ENCODE measurements around the gene NRARP. TPM values are rescaled to one million over a fixed set of nuclear protein-coding genes. Genes with fewer than 3 reads are reported as not detected.

NRARP gene
- total RNA-seq, 2 donors from 2014 or later, result 5.6 to 13.3 TPM

DNA sequence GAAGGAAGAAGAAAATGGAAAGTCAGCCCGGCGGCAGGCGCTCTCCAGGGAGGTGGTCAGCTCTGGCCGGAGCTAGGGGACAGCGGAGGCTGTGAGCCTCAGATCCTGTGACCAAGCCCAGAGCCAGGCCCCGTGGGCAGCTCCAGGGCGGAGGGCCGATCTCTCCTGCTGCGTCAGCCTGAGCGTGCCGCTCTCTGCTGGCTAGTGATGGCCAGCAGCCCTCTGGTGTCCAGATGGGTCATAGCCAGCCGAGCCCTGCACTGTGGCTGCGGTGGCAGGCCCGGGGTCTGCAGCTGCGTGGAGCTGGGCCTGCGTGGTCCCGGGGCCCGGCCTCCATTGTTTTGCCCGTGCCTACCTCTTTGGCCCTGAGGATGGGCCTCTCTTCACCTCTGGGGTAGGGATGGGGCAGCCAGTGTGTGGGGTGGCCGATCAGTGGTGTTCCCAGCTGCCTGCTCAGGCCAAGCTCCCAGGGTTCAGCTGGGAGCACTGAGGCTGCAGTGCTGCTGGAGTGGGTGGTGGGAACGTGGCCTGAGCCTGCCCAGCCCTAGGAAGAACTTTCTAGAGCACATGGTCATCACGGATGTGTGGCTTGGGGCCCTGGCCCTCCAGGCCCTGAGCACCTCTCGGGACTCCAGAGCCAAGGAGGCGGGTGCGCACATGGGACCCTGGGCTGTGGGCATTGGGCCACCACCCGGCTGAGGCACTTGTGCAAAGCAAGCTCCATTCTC lies 17.1 kb upstream of the NRARP start:
- Histone ChIP-seq H3K4me3 (no peak overlapping the region), H3K36me3 (no peaks in the 10 kb centered on the region), H3K9me3 (no peaks in the 10 kb centered on the region), H3K27me3 (no peaks in the 10 kb centered on the region), H3K27ac (peak overlapping the region; percentile 31 to 69), H3K4me1 (peaks cover 0 to 60% of the 10 kb centered on the region in 2 donors)
- TF ChIP-seq, protein P1, sequence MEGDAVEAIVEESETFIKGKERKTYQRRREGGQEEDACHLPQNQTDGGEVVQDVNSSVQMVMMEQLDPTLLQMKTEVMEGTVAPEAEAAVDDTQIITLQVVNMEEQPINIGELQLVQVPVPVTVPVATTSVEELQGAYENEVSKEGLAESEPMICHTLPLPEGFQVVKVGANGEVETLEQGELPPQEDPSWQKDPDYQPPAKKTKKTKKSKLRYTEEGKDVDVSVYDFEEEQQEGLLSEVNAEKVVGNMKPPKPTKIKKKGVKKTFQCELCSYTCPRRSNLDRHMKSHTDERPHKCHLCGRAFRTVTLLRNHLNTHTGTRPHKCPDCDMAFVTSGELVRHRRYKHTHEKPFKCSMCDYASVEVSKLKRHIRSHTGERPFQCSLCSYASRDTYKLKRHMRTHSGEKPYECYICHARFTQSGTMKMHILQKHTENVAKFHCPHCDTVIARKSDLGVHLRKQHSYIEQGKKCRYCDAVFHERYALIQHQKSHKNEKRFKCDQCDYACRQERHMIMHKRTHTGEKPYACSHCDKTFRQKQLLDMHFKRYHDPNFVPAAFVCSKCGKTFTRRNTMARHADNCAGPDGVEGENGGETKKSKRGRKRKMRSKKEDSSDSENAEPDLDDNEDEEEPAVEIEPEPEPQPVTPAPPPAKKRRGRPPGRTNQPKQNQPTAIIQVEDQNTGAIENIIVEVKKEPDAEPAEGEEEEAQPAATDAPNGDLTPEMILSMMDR (IDR thresholded peaks at IDR 0.05), result peak in 1 of 2 donors; percentile 62
- no peak for DNase-seq (ENCODE audit: low spot score)

DNA sequence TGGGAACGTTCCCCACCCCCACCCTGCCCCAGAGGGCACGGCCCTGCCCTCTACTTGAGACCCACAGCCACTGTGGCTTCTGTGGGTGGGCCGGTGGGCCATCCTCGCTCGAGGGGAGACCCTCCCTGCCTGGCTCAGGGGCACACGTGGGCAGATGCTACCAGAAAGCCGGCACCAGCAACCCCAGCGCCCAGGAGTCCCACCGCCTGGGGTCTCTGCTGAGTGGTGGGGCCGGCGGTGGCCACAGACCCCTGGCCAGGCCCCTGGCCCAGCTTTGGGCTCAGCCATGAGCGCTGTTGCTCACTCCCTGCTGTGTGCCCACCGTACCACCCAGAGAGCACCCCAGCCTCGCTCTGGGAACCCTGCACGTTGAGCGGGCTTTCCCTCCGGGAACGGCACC lies 16.5 kb upstream of the NRARP start:
- Histone ChIP-seq H3K4me1 (peaks cover 0 to 65% of the 10 kb centered on the region in 2 donors), H3K36me3 (no peaks in the 10 kb centered on the region), H3K4me3 (no peak overlapping the region), H3K27me3 (no peaks in the 10 kb centered on the region), H3K27ac (peak overlapping the region; percentile 31 to 69), H3K9me3 (no peaks in the 10 kb centered on the region)
- TF ChIP-seq, protein P1 (IDR thresholded peaks at IDR 0.05), result no peak
- no peak for DNase-seq (ENCODE audit: low spot score)

DNA sequence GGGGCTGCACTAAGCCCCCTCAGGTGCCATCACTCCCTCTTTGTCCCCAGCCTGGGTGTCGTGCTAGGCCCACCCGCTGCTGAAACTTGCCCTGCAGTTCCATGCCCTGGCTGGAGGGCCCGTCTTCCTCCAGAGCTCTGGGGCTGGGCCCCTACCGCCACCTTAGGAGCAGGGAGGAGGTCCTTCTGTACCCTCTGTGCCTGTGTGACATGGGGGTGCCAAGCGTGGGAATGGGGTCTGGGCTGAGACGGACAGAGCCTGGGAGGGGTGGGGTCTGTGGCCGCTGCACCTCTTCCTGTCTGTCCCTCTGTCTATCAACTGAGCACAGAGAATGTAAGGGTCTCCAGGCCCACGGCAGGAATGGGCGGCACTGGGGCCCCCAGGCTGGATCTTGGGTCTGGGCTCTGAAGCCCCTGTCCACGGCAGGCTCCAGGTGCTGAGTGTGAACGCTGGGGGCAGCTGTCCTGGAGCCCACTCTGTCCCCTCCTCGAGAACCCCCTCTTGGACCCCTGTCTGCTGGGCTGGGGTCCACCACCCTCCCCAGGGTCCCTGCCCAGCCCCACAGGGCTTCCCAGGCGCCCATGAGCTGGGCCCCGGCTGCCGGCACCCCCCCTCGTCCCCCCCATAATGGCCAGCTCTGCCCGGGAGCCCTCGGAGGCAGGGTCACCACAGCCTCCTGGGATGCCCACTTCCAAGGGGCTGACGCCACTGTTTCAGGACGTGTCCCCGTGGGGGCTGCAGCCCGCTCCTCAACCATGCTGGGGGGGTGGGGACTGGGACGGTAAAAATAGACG lies 15.8 kb upstream of the NRARP start:
- peak overlapping the region; percentile 31 to 66 for H3K27ac ChIP-seq
- H3K4me1 ChIP-seq, result peaks cover 0 to 65% of the 10 kb centered on the region in 2 donors
- no peaks in the 10 kb centered on the region for H3K9me3 ChIP-seq
- H3K36me3 ChIP-seq, result no peaks in the 10 kb centered on the region
- no peak overlapping the region for H3K4me3 ChIP-seq
- H3K27me3 ChIP-seq, result no peaks in the 10 kb centered on the region
- no peak for DNase-seq (ENCODE audit: low spot score)
- TF ChIP-seq, protein P1 (IDR thresholded peaks at IDR 0.05), result no peak

DNA sequence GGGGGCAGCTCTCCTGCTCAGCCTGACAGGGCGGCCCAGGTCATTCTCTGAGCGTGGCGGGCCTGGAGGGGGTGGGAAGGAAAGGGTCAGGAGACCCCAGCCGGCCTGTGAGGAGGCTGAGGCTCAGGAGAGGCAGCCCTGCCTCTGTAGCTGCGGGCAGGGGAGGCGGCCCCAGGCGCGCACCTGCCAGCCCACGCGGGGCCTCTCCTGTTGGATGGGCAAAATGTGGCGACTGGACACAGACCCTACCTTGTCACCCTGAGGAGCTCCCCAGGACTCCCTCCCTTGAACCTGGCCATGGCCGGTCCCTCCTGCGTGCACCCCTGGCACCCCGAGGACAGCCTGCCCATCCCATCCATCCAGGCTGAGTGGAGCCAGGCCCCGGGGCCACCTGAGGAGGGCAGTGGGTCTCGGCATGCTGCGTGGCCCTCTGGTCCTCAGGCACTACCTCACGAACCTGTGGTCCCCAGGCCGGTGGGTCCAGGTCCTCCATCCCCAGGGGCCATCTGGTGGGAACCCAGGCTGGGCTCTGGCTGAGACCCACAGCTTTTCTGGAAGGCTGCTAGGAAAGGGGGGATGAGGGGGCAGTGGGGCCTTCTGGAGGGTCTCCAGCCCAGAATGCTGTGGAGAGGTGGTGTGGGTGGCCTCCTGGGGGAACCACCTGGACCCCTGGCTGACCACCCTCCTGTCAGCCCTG lies 15.1 kb upstream of the NRARP start:
- Histone ChIP-seq H3K27me3 (no peaks in the 10 kb centered on the region), H3K4me1 (peaks cover 0 to 65% of the 10 kb centered on the region in 2 donors), H3K36me3 (no peaks in the 10 kb centered on the region), H3K9me3 (no peaks in the 10 kb centered on the region), H3K27ac (peak overlapping the region in 1 of 2 donors; percentile 66), H3K4me3 (no peak overlapping the region)
- no peak for DNase-seq (ENCODE audit: low spot score)
- TF ChIP-seq, protein P1 (IDR thresholded peaks at IDR 0.05), result no peak

DNA sequence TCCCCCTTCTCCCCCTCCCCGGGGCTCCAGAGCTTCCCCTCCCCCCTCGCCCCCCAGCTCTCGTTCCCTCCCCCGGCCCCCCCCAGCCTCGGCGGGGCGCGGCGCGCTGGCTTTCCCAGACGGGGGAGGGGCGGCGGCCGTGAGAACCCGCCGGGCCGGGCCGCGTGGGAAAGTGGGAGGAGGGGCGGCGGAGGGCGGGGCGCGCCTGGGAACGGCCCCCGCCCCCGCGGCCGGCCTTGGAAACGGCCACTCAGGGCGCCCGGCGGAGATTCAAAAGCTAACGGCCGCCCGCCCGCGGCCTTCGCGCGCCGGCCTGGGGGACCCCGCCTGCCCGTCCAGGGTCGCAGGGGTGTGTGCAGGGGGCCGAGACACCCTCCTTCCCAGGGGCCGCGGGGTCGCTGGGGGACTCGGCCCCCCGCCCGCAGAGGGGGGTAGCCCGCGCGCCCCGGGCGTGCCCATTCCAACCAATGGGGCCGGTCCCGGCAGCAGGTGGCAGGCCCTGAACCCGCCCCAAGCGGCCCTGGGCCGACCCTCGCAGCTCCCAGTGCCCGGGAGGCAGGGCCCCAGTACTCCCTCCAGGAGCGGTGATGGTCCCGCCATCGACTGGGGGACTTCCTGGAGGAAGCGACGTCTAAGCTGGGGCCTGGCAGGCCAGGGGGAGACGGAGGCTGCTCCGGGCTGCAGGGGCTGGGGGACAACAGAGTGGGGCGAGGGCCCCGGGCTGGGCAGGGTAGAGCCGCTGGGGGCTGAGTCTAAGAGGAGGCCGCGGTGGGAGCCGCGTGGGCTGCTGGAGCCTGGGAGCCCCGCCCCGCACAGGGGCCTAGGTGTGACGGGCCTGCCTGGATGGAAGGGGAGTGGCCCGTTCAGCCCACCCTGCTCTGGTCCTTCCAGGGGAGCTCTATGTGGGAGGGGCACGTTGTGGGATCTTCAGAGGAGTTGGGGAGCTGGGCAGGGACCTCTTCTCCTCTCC lies 14.2 kb upstream of the NRARP start:
- H3K27ac ChIP-seq, result peak overlapping the region; percentile 24 to 66
- no peaks in the 10 kb centered on the region for H3K36me3 ChIP-seq
- no peaks in the 10 kb centered on the region for H3K9me3 ChIP-seq
- H3K4me3 ChIP-seq, result peak overlapping the region in 1 of 2 donors; percentile 40
- peaks cover 0 to 65% of the 10 kb centered on the region in 2 donors for H3K4me1 ChIP-seq
- no peak for DNase-seq (ENCODE audit: low spot score)
- TF ChIP-seq, protein P1 (IDR thresholded peaks at IDR 0.05), result no peak
- H3K27me3 ChIP-seq, result no peaks in the 10 kb centered on the region
